ENCODE measurements around the gene NUP35. TPM values are rescaled to one million over a fixed set of nuclear protein-coding genes. Genes with fewer than 3 reads are reported as not detected.

The NUP35 gene
- total RNA-seq (2014; rRNA removed; shearing (Covaris generic)): 49.1 and 52.6 TPM in 2 replicates

GRCh38 chr2:183124222-183124956 lies at the start of gene NUP35:
NUP35 (plus strand) TSS chr2:183124443; CDS start chr2:183124458, 15 bp downstream.
- peak; percentile 90 to 95 for DNase-seq
- H3K27me3 ChIP-seq: no peaks in the 10 kb centered on the region
- H3K36me3 ChIP-seq: peaks cover 9% of the 10 kb centered on the region
- peak within 1 kb of the TSS; percentile 86 for H3K4me3 ChIP-seq
- H3K9me3 ChIP-seq (replicated peaks): no peaks in the 10 kb centered on the region
- no peaks in the 10 kb centered on the region for H3K4me1 ChIP-seq
- peak within 1 kb of the TSS; percentile 96 for H3K27ac ChIP-seq

- no peak overlapping the region; the same call in 1 of the 2 replicates for H3K27ac ChIP-seq
These were observed 46.1 kb upstream of the NUP35 start for GRCh38 chr2:183078163-183078463.

GRCh38 chr2:183078464-183079138 lies 45.6 kb upstream of the NUP35 start, which contains the start of gene DUSP19:
DUSP19 (plus strand) TSS chr2:183078747; CDS start chr2:183078934, 187 bp downstream.
- Histone ChIP-seq H3K9me3 (replicated peaks) (no peaks in the 10 kb centered on the region), H3K36me3 (no peaks in the 10 kb centered on the region), H3K27ac (peak within 1 kb of the TSS; percentile 17; the same call in 1 of the 2 replicates), H3K27me3 (0 out of 2 replicates have a peak, but pooled peaks cover 3% of the 10 kb centered on the region), H3K4me3 (peak within 1 kb of the TSS; percentile 72), H3K4me1 (no peaks in the 10 kb centered on the region; the same call in 1 of the 2 replicates)
- peak; percentile 80 to 96 for DNase-seq

More at GRCh38 chr2:183078163-183078463, 46.1 kb upstream of the NUP35 start:
- Histone ChIP-seq H3K4me1 (no peaks in the 10 kb centered on the region; the same call in 1 of the 2 replicates), H3K9me3 (replicated peaks) (no peaks in the 10 kb centered on the region), H3K27me3 (0 out of 2 replicates have a peak, but pooled peaks cover 3% of the 10 kb centered on the region), H3K4me3 (peak overlapping the region; percentile 72), H3K36me3 (no peaks in the 10 kb centered on the region)
- no peak for DNase-seq

GRCh38 chr2:183079139-183079775 lies 45.0 kb upstream of the NUP35 start:
- Histone ChIP-seq H3K4me1 (no peaks in the 10 kb centered on the region; the same call in 1 of the 2 replicates), H3K36me3 (no peaks in the 10 kb centered on the region), H3K9me3 (replicated peaks) (no peaks in the 10 kb centered on the region), H3K4me3 (peak overlapping the region; percentile 72), H3K27me3 (0 out of 2 replicates have a peak, but pooled peaks cover 3% of the 10 kb centered on the region), H3K27ac (peak overlapping the region; percentile 17; the same call in 1 of the 2 replicates)
- DNase-seq: peak in 1 of 2 experiments; percentile 21

GRCh38 chr2:183081911-183082310 lies 42.3 kb upstream of the NUP35 start:
- DNase-seq: peak in 1 of 2 experiments; percentile 33
- Histone ChIP-seq H3K27me3 (0 out of 2 replicates have a peak, but pooled peaks cover 3% of the 10 kb centered on the region), H3K36me3 (no peaks in the 10 kb centered on the region)

GRCh38 chr2:183088061-183088460 lies 36.2 kb upstream of the NUP35 start:
- no peak for DNase-seq
- Histone ChIP-seq H3K4me3 (no peak overlapping the region), H3K27me3 (no peaks in the 10 kb centered on the region), H3K36me3 (no peaks in the 10 kb centered on the region), H3K9me3 (replicated peaks) (no peaks in the 10 kb centered on the region), H3K27ac (no peak overlapping the region), H3K4me1 (no peaks in the 10 kb centered on the region)

More at GRCh38 chr2:183081911-183082310, 42.3 kb upstream of the NUP35 start:
- Histone ChIP-seq H3K4me1 (no peaks in the 10 kb centered on the region; the same call in 1 of the 2 replicates), H3K9me3 (replicated peaks) (no peaks in the 10 kb centered on the region), H3K27ac (no peak overlapping the region), H3K4me3 (no peak overlapping the region)

- no peak for DNase-seq
- no peaks in the 10 kb centered on the region for H3K36me3 ChIP-seq
- H3K4me1 ChIP-seq: peaks cover 4% of the 10 kb centered on the region; the same call in 1 of the 2 replicates
- no peaks in the 10 kb centered on the region for H3K27me3 ChIP-seq
- H3K4me3 ChIP-seq: no peak overlapping the region
- H3K27ac ChIP-seq: no peak overlapping the region
- H3K9me3 ChIP-seq (replicated peaks): no peaks in the 10 kb centered on the region
These were observed 34.9 kb upstream of the NUP35 start for GRCh38 chr2:183089192-183089851.

GRCh38 chr2:183091318-183091953 lies 32.8 kb upstream of the NUP35 start:
- DNase-seq: no peak
- H3K27me3 ChIP-seq: no peaks in the 10 kb centered on the region
- H3K27ac ChIP-seq: no peak overlapping the region
- H3K9me3 ChIP-seq (replicated peaks): no peaks in the 10 kb centered on the region
- H3K4me3 ChIP-seq: no peak overlapping the region
- H3K4me1 ChIP-seq: peaks cover 6% of the 10 kb centered on the region; the same call in 1 of the 2 replicates
- no peaks in the 10 kb centered on the region for H3K36me3 ChIP-seq

- peaks cover 6% of the 10 kb centered on the region; the same call in 1 of the 2 replicates for H3K4me1 ChIP-seq
- H3K4me3 ChIP-seq: no peak overlapping the region
- no peaks in the 10 kb centered on the region for H3K9me3 ChIP-seq (replicated peaks)
- no peak for DNase-seq
- no peak overlapping the region for H3K27ac ChIP-seq
- H3K36me3 ChIP-seq: no peaks in the 10 kb centered on the region
- H3K27me3 ChIP-seq: no peaks in the 10 kb centered on the region
These were observed 32.3 kb upstream of the NUP35 start for GRCh38 chr2:183091954-183092345.

- Histone ChIP-seq H3K27me3 (no peaks in the 10 kb centered on the region), H3K9me3 (replicated peaks) (no peaks in the 10 kb centered on the region), H3K36me3 (no peaks in the 10 kb centered on the region), H3K27ac (no peak overlapping the region), H3K4me1 (peaks cover 6% of the 10 kb centered on the region; the same call in 1 of the 2 replicates), H3K4me3 (no peak overlapping the region)
- peak in 1 of 2 experiments; percentile 4 for DNase-seq
These were observed 30.2 kb upstream of the NUP35 start for GRCh38 chr2:183093857-183094657.

GRCh38 chr2:183105402-183106134 lies 18.7 kb upstream of the NUP35 start:
- H3K9me3 ChIP-seq (replicated peaks): peaks cover 7% of the 10 kb centered on the region; the same call in 1 of the 2 replicates
- H3K27me3 ChIP-seq: no peaks in the 10 kb centered on the region
- no peak overlapping the region for H3K4me3 ChIP-seq
- peaks cover 4% of the 10 kb centered on the region for H3K4me1 ChIP-seq
- H3K36me3 ChIP-seq: no peaks in the 10 kb centered on the region
- DNase-seq: no peak
- H3K27ac ChIP-seq: no peak overlapping the region

- H3K36me3 ChIP-seq: no peaks in the 10 kb centered on the region
- no peaks in the 10 kb centered on the region for H3K4me1 ChIP-seq
- H3K9me3 ChIP-seq (replicated peaks): no peaks in the 10 kb centered on the region
- H3K27me3 ChIP-seq: no peaks in the 10 kb centered on the region
- no peak overlapping the region for H3K27ac ChIP-seq
- no peak for DNase-seq
- H3K4me3 ChIP-seq: no peak overlapping the region
These were observed 11.7 kb upstream of the NUP35 start for GRCh38 chr2:183112577-183112976.

- Histone ChIP-seq H3K27me3 (no peaks in the 10 kb centered on the region), H3K36me3 (no peaks in the 10 kb centered on the region), H3K4me3 (no peak overlapping the region), H3K4me1 (no peaks in the 10 kb centered on the region), H3K27ac (no peak overlapping the region), H3K9me3 (replicated peaks) (no peaks in the 10 kb centered on the region)
- DNase-seq: no peak
These were observed 10.6 kb upstream of the NUP35 start for GRCh38 chr2:183113630-183114029.

Measured in SJCRH30 (cell line).